Measurements from ENCODE around the gene DIP2C.
"Not testable (repeated sequence)": the region's sequence is repeated elsewhere in the genome, so short reads cannot be mapped to it uniquely, and the experiment has no call there.

DIP2C gene

GRCh38 chr10:472241-472910, 217.1 kb downstream of the DIP2C start:
- no peak for DNase-seq (ENCODE audit: low read depth in 4 of 4, low spot score in 1 of 4)

DNA sequence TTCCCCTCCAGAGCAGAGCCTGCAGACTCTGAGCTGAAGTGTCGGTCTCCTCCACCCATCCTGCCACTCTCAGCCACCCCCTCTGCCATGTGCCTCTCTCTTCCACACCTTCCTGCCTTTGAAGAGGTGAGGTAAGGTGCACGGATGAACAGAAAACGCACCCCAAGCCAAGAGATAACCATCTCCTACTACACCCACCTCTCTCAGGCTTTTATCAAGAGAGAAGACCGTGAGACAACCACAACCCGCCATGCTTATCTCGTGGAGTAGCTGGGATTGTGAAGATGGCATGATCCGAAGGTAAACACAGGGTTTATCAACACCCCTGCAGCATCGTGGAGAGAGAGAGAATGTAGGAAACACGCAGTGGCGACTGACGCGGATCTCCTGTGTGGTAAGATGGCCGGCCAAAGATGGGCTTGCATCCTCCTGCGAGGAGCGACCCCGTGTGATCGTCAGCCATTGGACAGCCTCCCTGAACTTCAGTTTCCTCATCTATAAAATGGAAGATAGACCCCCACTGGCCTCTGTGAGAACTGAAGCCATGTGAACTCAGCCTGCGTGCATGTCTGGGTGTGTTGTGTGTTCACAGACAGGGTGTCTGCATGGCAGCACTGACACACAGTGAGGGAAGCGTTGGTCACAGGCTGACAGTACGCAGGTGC, 219.0 kb downstream of the DIP2C start:
- no peak for DNase-seq (ENCODE audit: low read depth in 4 of 4, low spot score in 1 of 4)

- DNase-seq (ENCODE audit: low read depth in 4 of 4, low spot score in 1 of 4), result no peak
Measured at GRCh38 chr10:469947-470338, 219.5 kb downstream of the DIP2C start.

DNA sequence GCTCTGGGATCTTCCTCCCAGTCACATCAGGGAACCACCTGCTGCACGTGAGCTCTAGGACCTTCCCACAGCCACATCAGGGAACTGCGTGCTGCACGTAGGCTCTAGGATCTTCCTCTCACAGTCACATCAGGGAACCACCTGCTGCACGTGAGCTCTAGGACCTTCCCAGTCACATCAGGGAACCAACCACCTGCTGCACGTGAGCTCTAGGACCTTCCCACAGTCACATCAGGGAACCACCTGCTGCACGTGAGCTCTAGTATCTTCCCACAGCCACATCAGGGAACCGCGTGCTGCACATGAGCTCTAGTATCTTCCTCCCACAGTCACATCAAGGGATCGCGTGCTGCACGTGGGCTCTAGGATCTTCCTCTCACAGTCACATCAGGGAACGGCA, 229.7 kb downstream of the DIP2C start:
- DNase-seq (ENCODE audit: low read depth in 4 of 4, low spot score in 1 of 4), result no peak

DNA sequence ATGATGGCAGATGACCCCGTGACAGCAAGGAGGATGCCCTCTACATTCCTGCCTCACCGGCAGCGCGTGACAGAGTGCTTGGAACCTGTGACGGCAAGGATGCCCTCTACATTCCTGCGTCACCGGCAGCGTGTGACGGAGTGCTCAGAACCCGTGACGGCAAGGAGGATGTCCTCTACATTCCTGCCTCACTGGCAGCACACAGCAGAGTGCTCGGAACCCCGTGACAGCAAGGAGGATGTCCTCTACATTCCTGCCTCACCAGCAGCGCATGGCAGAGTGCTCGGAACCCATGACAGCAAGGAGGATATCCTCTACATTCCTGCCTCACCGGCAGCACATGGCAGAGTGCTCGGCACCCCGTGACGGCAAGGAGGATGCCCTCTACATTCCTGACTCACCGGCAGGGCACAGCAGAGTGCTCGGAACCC, 231.0 kb downstream of the DIP2C start:
- no peak for DNase-seq (ENCODE audit: low read depth in 4 of 4, low spot score in 1 of 4)

DNA sequence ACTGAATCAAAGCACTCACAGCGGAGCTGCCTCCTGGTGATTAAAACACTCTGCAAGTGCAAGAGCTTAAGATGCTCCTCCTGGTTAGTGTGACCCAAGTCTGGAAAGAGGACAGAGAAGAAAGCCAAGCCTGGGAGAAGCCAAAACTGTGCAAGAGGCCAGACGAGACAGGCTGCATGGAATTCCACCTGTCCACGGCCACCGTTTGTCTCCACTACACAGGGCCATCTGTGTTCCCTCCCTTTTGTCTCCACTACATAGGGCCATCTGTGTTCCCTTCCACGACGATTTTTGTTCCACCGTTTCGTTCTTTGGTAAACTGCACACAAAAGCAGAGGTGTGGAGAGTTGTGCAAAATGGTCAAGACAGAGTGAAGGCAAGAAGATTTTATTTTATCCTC, 233.0 kb downstream of the DIP2C start:
- DNase-seq (ENCODE audit: low read depth in 4 of 4, low spot score in 1 of 4), result no peak

DNA sequence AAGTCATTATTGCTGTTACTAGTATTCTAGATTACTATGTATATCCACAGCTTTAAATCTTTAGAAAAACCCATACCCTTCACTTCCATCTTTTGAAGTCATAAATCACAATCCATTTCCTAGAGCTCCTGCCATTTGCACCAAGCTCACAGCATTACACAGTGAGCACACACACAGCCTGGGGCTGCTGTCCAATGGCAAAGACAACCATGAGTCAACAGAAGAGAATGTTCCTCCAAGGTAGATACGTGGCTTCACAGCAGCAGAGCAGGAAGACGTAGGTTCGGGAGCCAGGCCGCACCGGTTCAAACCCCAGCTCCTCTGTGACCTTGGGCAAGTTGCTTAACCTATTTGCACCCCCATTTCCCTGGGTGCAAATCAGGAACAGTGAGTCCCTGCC, 234.6 kb downstream of the DIP2C start:
- DNase-seq (ENCODE audit: low read depth in 4 of 4, low spot score in 1 of 4), result no peak

DNA sequence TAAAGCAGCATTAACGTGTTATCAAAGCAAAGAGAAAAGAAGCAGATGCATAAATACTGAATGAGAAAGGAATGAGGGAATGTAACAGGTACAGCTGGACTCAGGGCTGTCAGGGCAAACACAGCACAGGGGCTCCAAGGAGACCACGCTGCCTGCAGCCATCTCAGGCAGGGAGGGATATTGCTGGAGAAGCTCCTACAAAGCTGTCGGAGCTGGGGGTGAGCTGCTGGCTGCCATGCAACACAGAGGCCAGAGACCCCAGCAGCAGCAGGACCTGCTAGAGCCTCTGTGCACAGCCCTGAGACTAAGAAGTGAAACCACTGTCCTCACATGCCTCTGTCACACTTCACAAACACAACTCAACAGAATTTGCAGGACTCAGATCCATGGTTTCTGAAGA, 235.8 kb downstream of the DIP2C start:
- DNase-seq (ENCODE audit: low read depth in 4 of 4, low spot score in 1 of 4), result no peak

DNA sequence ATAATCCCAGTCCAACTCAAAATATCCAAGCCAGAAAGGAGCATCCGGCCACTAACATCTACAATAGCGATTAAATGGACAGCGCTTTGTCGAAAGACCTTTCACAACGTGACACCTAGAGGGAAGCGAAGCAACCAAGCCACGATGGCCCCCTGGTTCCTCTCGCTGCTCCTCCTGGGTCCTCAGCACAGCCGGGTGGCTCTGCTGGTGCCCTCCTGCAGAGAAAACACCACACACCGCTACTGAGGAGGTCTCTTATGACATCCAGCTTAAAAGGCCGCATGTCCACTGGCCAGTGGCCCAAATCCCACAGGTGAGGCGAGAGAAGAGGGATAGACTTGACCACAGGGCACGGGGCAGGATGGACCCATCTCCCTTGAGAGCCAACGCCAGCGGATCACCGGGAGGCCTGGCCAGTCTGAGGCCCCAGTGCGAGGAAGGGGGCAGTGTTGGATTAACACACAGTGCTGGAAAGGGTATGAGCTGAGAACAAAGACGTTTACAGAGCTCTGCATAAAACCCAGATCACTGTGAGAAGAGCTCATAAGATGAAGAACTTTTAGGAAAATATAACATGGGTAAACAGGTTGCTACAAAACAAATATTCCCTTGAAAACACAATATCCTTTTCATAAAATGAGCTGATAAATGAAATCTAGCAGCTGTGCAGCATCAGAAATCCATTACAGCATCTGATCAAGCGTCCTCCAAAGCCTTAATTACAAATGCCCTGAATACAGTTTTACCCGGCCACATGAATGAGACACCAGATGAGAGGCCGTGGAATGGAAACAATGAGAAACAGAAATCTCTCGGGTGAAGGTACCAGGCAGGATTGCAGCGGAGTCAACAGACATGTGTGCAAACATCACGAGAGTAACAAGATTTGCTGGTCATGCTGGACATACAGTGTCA, 236.7 kb downstream of the DIP2C start:
- DNase-seq (ENCODE audit: low read depth in 4 of 4, low spot score in 1 of 4), result no peak

DNA sequence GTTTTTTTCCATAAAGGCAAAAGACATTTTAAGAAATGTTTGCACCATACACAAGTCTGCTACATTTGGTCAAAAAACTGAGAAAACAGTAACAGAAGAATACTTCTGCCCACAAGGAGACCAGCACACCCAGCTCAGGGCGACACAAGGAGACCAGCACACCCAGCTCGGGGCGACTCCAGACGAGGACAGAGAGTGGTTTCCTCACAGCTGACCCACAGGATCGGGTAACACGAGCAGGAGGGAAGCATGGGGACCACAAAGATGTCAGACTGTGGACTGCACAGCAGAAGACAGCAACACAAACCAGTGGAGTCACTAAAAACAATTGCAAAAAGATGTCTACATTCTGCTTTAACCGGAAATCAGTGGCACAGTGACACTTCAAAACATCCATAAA, 237.6 kb downstream of the DIP2C start:
- no peak for DNase-seq (ENCODE audit: low read depth in 4 of 4, low spot score in 1 of 4)

- peak in 2 of 4 experiments; percentile 7 to 36 for DNase-seq (ENCODE audit: low read depth in 4 of 4, low spot score in 1 of 4)
Measured at GRCh38 chr10:451021-451471, 238.4 kb downstream of the DIP2C start.

- no peak for DNase-seq (ENCODE audit: low read depth in 4 of 4, low spot score in 1 of 4)
Measured at GRCh38 chr10:450463-450862, 239.0 kb downstream of the DIP2C start.

- DNase-seq (ENCODE audit: low read depth in 4 of 4, low spot score in 1 of 4), result not testable (repeated sequence)
Measured at GRCh38 chr10:449331-449730, 240.1 kb downstream of the DIP2C start.

GRCh38 chr10:443459-443858, 246.0 kb downstream of the DIP2C start:
- no peak for DNase-seq (ENCODE audit: low read depth in 4 of 4, low spot score in 1 of 4)

- DNase-seq (ENCODE audit: low read depth in 4 of 4, low spot score in 1 of 4), result no peak
Measured at GRCh38 chr10:442209-442608, 247.3 kb downstream of the DIP2C start.

- no peak for DNase-seq (ENCODE audit: low read depth in 4 of 4, low spot score in 1 of 4)
Measured at GRCh38 chr10:441659-442058, 247.8 kb downstream of the DIP2C start.

DNA sequence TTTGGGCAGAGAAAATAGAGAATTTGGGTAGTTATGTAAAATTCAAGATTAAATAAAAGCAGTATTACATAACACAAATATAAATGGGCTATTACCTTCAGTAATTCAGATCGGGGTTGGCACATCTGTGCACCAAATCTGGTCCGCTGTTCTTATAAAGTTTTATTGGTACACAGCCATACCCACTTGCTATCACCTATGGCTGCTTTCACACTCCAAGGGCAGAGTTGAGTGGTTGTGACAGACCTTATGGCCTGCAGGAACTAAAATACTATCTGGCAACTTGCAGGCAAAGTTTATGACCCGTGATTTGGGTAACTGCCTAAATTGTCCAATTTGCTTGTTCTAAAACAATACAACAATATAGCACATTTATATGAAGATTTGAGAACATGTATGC, 249.3 kb downstream of the DIP2C start:
- no peak for DNase-seq (ENCODE audit: low read depth in 4 of 4, low spot score in 1 of 4)

DNA sequence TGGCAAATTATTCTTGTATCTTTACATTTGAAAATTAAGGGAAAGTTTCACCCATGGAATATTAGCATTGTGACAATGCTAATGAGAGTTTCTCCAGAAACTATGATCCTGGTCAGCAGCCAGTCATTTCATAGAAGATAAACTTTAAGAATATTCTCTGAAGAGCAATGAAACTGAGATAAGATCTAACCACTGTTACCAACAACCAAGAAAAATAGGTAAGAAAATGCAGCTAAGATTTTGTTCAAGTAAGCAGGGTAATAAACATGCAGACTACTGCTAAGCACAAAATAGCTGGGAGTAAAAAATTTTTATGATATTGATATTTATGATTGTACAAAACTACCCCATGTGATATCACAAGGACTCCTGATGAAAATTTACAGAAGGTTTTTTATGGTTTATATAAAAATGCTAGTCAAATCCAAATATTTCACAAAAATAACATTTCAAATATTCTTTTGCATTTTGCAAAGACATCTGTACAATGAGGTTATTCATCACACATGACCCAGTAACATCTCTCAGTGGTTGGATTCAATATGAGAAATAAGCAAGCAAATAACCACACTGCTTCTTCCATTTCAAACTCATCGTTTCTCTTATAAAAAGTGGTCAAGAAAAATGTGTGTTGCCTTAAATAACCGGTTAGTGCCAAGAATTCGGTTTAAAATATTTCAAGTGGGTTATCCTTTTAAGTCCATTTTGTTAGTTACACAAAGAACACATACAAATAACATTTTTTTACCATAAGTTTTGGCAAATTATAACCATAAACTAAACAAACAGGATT, 251.6 kb downstream of the DIP2C start:
- DNase-seq (ENCODE audit: low read depth in 4 of 4, low spot score in 1 of 4), result no peak

DNA sequence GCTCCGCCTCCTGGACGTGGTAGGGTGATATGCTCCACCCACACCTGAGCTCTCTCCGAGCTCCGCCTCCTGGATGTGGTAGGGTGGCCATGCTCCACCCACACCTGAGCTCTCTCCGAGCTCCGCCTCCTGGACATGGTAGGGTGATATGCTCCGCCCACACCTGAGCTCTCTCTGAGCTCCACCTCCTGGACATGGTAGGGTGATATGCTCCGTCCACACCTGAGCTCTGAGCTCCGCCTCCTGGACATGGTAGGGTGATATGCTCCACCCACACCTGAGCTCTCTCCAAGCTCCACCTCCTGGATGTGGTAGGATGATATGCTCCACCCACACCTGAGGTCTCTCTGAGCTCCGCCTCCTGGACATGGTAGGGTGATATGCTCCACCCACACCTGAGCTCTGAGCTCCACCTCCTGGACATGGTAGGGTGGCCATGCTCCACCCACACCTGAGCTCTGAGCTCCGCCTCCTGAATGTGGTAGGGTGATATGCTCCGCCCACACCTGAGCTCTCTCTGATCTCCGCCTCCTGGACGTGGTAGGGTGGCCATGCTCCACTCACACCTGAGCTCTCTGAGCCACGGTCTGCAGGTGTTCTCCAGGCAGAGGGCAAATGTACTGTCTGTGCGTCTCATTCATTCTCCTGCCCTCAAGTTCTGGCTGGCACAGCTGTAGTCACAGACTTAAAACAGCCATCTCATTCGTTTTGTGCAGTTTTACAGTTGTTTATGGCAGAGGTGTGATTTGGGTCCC, 252.4 kb downstream of the DIP2C start:
- no peak for DNase-seq (ENCODE audit: low read depth in 4 of 4, low spot score in 1 of 4)

DNA sequence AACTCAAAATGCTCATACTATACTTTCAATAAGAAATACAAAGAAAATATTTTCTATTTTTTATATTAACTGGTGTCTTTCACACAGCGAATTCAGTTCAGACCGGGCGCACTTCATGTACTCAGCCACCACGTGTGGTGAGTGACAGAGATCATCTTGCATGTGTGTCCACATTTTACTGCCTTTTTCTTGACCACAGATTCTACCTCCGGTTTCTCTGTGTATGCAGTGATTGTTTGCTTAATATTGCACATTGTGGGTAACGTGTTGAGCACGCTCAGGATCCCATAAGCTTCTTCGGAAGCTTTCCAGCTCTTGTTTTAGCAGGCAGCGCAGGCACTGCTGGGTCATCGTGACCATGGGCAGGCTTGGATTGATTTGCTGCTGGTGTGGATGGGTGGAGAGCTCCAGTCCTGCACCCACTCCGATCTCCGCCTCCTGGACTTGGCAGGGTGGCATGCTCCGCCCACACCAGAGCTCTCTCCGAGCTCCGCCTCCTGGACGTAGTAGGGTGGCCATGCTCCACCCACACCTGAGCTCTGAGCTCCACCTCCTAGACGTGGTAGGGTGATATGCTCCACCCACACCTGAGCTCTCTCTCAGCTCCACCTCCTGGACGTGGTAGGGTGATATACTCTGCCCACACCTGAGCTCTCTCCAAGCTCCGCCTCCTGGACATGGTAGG, 253.3 kb downstream of the DIP2C start:
- DNase-seq (ENCODE audit: low read depth in 4 of 4, low spot score in 1 of 4), result no peak
